GM19035 (cell line): ENCODE data around the gene SRGAP3.

ENCODE experiments used
- ATAC-seq: cut with Tn5 transposase; IDR thresholded peaks from one replicate; pipeline ENCODE4 v1.9.1; 2021; ENCODE audit not compliant: unreplicated experiment

Gene SRGAP3

DNA sequence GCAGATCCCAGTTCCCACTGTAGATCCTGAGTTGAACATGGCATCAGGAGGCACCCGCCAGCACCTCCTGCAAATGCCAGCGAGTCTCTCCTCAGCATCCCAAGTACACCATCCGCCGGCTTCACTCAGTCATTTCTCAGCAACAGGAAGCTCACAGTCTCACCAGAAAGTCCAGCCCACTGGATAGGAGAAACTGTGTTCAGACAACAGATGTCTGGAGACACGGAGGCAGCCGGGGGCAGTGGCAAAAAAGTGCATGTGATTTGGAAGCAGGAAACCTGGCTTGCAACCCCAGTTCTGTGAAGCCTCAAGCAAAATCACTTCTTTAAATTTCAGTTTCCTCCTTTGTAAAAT, 68.7 kb downstream of the SRGAP3 start:
- ATAC-seq, result no peak

DNA sequence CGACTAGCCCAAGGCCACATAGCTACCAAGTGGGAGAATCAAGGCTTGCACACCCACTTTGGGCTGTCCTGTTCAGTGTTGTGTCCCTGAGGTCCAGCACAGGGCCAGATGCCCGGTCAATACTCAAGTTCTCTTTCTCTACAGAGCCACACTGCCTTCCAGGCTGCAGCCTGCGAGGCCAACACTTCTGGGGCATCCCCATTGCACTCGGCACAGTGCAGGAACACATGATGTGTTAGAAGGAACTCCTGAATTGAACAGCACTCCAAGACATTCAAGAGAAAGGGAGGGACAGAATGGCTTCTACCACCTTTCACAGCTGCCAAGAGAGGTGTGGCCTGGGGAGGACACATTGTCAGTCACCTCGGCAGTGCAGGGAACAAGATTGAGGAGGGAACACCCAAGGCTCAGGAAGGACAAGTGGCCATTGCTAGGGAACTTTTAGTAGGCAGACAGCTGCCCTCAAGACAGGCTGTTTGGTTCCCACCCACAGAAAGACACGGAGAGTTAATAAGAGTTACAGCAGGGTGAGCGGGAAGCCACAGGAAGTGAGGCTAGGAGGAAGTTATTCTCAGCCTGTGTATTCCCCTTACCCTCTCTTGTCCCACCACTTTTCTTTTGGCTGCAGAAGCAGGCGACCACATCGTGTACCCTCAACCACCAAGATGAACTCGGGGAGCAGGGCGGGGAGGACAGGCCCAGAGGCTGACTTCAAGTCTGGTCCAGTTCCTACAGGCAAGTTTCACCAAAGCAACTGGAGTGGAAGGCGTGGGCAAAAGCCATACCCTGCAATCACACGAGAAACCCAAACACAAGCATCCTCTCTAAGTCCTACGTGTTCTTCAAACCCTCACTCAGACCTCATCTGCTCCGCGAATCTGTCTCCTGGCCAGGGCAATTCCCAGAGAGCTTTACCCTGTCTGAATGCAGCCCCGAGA, 69.4 kb downstream of the SRGAP3 start:
- ATAC-seq, result no peak

DNA sequence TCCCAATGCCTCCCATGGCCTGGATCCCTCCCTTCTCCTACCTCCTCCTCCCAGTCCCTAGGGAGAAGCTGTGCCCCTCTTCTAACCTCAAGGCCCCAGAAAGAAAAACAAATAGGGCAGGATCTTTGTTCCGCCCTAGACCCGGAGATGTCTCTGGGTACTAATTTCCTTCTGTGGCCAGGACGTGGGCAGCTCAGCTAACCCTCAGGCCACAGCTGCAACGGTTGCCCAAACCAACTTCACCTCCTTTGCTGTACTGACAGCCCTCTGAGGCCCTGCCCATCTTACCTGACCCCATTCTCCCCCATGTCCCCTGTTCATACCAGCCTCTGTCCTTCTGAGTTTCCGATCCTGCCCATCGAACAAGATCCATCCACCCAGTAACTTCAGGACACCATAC, 70.7 kb downstream of the SRGAP3 start:
- ATAC-seq, result no peak

DNA sequence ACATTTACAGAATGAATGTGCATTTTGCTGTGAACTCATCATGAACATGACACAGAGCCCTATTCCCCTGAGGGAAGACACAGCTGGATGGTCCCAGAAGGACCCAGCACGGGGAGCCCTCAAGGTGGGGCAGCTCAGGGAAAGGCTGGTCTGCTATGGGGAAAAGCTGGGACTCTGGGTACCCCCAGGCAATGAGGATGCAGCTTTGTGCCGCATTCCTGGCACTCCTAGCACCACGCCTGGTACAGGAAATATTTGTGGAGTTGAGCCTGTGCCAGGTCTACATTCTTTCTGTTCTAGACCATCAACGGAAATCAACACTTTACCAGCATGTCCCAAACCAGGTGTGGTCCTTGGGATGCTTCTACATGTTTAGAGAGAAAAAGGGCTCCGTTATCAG, 74.0 kb downstream of the SRGAP3 start:
- ATAC-seq, result no peak

DNA sequence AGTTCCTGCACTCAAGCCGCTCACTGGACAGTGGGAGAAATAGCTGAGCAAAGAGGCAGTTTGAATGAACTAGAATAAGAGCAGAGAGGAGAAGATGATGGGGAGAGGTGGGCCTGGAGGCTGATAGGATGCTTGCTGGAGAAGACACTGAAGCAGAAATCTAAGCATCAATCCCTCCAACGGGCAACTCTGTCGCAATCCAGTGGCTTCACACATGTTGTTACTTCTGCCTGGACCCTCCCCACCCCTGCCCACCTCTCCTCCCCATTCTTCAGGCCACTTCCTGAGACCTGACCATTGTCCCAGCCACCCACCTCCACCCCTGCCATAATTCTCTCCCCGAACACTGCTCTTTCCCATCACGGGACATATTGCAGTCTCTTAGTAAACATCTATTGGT, 76.0 kb downstream of the SRGAP3 start:
- no peak for ATAC-seq

DNA sequence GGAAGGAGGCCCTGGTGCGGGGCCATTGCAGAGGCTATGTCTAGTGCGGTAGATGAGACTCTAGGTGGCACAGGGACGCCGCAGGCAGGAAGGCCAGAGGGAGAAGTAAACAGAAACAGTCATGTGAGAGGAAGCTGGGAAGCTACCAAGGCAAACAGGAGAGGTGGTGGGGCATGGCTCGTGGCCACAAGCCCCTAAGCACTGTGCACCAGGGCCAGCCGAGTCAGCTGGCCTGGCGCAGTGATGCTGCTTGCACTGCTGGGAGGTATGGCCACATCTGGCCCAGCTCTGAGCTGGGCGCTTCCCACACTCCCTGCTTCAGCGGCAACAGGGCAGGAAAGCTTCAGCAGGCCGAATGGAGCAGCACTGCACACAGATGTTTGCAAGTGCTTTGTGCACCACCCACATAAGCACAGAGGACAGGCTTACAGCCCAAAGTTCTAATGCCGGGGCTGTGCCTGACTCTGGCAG, 76.6 kb downstream of the SRGAP3 start:
- no peak for ATAC-seq

DNA sequence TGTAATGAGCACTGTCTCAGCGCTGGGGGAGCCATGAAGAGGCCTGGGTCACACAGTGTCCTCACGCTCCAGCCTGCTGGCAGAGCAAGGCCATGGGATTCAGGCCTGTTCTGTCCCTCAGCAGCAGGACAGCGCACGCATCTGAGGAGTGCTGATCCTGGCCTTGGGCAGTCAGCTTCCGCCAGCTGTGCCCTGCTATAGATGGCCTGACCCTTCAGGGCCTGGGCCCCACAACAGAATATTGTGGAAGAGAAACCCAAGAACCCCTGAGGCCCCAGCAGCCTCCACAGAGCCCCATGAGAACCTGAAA, 78.6 kb downstream of the SRGAP3 start:
- no peak for ATAC-seq

DNA sequence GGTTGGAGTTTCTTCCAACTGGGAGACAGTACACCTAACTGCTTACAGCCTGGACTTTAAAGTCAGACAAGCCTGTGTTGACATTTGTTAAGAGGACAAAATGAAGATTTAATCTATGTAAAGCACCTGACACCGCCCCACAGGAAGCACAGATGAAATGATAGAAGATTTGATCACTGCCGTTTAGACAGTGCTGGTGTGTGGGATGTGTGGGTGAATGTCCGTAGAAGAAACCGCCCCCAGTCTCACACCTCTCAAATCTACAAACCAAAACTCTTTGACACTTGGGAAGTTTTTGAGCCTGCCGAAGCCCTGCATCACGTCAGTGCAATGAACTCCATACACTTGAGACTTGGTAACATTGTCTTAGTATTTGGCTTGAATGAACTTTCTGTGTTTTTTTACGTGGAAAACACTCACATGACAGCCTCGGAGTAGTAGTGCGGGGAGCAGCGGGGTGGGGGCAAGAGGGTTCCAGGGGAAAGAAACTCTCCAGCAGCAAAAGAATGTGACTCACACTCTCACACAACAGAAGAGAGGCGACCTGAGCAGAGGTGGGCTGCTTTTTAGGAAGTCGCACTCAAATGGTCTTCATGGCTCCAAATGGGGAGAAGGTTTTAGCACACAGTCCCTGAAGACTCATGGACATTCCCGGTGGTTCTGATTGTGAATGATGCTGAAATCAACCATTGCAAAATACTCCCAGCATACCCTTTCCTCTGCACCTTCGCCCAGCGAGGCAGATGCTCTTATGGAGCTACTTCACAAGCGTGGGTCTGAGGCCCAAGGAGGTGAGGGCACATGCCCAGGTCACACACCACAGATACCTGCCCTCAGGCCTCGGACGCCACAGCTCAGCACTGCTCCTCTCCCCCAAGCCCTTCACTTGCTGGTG, 79.2 kb downstream of the SRGAP3 start:
- ATAC-seq, result no peak

DNA sequence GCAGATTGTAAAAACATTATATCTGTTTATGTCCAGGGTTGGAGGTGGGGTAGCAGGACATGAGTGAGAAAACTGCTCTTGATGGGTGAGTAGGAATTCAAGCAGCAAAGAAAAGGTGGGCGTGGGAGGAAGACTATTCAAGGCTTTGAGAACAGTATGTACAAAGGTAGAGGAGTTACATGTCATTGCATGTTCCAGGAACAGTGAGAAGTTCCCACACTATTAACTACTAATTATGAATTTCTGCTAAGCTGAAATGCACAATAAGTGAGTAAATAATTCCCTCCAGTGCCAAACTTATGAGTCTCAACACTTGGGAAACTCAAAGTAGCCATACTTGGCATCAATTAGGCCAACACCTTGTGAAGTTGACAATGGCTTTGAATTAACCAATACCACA, 80.1 kb downstream of the SRGAP3 start:
- no peak for ATAC-seq

DNA sequence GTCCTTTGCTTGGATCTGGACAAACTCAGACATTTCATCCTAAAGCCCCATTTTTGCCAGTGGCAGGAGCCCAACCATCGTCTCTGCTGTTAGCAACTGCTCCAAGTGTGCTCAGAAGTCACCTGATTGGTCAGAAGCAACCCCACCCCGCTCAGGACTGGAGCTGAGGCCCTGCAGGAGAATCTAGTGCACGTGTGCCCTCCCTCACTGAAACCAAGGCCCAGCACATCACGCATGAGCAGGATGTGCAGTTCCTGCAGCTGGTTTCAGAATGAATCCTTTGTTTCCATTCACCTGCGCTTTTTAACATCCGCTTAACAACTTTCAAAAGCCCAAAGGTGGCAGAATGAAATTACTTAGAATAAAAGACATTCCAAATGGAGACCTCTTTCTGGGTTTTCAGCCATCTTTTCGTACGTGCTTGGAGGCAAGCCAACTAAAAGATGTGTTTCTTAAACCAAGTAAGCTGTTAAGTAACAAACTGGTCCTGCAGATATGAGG, 81.2 kb downstream of the SRGAP3 start:
- peak; percentile 91 for ATAC-seq

DNA sequence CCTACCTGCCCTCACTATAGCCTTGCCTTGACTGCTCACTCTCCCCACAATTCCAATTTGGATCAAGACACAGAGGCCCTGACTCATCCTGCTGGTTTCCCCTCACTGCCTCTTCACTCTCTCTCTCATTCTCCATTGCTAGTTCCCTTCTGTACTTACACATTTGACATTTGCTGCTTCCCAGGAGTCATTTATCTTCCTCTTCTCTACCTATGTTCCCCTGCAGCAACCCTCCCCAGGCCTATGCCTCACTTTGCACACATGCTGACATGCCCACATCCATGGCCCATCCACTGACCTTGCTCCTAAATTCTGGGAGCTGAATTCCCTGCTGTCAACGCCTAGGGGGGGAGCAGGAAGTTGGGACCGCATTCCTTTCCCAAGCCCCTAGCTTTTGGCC, 82.2 kb downstream of the SRGAP3 start:
- ATAC-seq, result no peak

DNA sequence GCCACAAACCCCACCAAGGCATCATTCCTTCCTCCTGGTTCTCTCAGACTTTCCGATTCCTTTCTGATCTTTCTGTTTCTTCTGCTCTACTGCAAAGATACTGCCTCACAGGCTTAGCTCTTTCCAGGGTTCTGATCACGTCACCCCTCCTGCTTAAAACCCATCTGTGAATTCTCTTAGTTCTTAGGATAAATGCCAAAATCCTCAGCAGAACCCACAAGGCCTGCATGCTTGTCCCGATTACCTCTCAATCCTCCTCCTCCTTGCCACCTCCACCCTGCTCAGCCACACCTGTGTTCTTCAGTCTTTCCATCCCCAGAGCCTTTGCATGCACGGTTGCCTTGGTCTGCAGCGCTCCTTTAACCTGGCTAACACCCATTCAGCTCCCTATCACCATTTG, 84.0 kb downstream of the SRGAP3 start:
- ATAC-seq, result no peak

DNA sequence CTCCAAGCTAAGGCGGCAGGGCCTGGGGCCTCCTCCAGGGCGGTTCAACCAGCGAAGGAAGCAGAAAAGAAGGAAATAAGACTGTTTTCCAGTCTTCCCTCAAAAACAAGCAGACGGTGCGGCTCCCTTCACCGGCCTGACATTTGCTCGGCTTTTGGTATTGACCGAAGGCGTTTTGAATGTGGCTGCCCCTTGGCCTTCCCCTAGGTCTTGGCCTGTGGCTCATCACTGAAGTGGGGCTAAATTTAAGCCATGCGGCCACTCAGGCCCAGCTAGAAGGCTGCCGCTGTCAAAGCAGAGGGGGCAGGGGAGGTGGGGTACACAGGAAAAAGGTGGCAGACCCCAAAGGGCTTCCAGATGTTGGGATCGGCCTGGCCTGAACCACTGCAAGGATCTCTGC, 86.2 kb downstream of the SRGAP3 start:
- ATAC-seq, result no peak

DNA sequence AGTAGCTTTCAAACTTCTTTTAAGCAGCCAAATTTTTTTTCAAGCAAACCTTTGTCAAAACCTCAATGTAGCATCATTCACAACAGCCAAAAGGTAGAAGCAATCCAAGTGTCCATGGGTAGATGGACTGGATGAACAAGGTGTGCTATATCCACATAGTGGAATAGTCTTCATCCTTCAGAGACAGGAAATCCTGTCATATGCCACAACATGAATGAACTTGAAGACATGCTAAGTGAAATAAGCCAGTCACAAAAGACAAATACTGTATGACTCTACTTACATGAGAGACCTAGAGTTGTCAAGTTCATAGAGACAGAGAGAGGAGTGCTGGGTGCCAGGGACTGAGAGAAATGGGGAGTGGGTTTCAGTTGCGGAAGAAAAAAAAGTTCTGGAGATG, 87.6 kb downstream of the SRGAP3 start:
- no peak for ATAC-seq

DNA sequence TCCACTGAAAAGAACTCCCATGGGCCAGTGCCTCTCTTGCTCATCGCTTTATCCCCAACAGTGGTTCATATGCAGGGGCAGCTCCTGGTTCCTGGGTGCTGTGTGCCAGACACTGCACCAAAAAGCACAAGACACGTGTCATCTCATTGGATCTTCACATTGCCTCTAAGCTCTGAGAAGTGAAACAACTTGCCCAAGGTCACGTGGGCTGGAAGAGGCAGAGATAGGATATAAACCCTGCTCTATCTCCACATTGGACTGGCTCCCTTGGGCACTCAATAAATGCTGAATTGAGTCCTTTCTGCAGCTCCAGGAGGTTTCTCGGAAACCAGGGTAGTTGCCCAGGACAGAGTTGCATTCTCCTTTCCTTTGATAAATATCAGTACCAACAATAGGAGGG, 88.1 kb downstream of the SRGAP3 start:
- no peak for ATAC-seq

DNA sequence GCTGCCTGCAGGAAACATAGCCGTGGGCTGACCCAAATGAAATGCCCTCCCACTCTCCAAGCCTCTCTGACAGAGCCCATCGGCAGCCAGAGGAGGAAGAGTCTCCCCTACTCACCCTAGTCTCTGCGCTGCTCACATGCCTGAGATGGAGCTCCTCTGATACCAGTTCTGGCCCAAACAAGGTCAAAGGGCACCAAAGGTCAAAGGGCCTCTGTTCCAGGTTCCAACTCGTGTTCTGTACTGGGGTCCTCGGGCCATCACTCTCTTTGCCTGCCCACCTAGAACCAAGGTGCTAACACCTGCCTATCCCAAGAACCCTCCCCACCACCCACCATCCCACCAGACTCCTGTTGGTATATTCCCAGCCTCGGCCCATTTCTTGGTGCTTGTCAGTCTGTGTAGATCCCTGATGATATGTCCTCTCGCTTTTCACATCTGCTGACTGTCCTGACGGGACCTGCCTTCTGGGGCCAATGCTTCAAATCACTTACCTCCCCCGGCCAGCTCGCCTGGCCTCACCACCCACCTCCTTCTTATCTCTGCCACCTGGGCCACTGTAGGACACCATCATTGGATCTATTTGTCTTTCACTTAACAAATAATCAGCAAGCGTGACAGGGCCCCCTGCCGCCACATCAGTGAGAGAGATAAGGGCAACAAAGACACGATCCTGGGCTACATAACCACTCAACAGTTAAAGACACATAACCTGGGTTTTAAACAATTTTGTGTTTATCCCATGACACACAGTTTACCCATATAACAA, 90.4 kb downstream of the SRGAP3 start:
- no peak for ATAC-seq

DNA sequence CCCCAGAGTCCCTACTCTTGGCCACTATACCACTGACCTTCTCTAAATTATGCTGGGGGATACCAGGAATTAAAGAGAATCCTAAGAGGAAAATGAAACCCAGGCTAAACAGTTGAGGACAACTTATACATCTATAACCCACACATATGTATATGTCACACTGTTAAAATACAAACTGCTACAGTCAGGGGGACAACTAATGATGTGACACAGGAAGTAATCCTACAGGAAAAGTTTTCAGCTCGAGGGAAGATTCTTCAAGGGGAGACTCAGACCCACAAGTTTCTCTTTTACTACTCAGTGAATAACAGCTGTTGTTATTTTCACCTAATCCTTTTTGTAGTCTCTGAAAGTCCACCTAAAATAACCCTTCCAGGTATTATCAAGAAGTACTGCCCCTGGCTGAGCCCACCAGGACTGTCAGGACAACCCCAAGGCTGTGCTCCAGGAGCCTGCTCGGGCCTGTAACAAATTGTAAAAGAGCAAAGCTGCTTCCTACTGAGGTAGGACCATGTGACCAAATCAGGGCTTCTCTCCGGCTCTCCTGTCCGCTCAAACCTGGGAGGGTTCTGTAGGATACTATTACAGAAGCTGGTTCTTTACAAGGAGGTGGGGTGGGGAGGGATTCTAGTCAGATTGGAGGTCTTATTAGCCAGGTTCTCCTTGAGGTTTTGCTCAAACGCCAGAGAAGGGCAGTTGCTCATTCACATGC, 91.6 kb downstream of the SRGAP3 start:
- no peak for ATAC-seq

DNA sequence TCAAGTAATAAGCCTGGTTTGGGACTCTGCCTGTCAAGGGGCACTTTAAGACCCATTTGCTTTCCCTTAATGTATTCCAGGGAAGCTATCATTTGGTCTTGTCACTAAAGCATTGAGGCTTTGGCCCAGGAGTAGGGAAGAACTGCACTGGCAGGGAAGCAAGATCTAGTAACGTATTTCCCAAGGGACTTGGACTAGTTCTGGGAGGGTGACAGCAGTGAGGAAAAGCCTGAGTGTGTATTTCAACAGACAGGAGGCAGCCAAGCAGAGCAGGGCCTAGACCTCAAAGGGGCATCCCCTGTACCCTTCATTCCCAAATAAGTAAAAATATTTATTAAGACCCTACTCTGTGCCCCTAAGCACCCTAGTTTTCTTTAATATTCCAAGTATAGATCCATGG, 92.8 kb downstream of the SRGAP3 start:
- ATAC-seq, result no peak

DNA sequence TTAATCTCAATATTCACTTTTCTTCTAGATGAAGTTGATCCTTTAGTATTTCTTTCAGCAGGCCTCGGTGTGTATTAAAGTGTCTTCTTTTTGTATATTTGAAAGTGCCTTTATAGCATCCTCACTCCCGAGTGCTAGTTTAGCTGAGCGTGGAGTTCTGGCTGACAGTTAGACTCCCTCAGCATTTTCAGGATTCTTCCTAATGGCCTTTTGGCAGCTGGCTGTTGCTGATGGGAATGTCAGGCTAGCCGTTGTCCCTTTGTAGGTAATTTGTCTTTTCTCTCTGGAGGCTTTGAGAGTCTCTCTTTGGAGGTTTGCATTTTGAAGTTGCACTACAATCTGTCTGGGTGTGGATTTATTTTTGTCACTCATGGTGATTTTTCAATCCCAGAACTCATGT, 94.4 kb downstream of the SRGAP3 start:
- ATAC-seq, result no peak

DNA sequence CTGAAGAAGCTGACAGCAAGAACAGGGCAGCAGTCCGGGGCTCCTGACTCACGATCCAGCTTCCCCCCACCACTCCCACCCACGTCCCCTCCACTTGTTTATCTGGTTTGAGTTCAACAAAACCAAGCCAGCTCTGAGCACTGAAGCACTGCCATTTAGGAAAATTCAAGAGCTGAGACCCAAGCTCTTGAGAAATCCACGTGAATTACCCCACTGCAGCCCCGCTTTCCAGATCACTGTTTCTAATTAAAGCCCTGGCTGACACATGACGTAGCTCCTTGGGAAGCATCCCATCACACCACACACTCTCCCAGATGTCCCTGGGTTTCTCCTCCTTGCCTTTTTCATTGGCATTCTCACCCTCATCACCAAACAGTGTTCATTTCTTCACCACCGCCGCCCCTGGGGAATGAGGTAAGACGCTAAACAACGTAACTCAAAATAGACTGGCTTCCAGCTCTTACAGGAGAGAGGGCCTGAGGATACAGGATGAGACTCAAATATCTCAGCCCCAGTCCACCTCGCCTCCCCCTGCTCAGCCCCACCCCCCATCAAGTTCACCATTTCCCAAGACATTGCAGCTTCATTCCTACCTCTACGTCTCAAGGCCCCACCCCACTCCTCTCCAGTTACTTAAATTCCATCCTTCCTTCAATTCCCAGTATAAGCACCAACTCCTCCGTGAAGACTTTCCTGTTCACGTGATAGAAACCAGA, 95.4 kb downstream of the SRGAP3 start:
- no peak for ATAC-seq
